ENCODE data around the gene FOXA2. TPM values are rescaled to one million over a fixed set of nuclear protein-coding genes. Genes with fewer than 3 reads are reported as not detected.

FOXA2 gene
- total RNA-seq, 2 donors from 2014 or later: 0.34 to 0.59 TPM

DNA sequence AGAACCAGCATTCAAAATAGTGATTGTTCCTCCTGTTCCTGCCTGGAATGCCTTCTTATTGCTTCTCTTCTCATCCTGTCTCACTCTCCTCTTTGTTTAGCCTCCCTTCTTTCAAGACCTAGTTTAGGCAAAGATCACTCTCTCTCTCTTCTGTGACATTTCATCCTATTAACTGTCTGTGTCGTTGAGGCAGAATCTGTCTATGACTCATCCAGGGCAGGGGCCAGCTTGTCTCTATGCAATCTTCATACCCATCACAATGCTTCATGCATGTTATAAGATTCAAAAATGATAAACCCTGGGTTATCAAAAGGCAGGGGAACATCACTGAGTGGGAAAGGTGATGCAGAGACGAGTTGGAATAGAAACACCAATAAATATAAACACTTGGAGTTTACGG is 32.2 kb upstream of the FOXA2 start:
- no peak overlapping the region for H3K27ac ChIP-seq
- no peaks in the 10 kb centered on the region for H3K4me1 ChIP-seq (replicated peaks)
- DNase-seq (ENCODE audit: low spot score): no peak

DNA sequence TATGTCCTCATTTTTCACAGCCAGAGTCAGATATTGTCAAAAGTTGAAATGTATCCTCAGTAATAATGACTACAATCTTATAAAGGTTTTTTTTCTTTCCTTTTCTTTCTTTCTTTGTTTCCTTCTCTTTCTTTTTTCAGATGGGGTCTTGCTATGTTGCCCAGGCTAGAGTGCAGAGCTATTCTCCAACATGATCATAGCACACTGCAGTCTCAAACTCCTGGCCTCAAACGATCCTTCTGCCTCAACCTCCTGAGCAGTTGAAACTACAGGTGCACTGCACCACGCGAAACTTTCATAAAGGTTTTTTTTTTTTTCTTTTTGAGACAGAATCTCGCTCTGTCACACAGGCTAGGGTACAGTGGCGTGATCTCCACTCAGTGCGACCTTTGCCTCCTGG is 31.1 kb upstream of the FOXA2 start:
- no peak overlapping the region for H3K4me3 ChIP-seq
- no peak overlapping the region for H3K27ac ChIP-seq
- TF ChIP-seq POLR2AphosphoS5 (IDR thresholded peaks at IDR 0.05) (no peak), POLR2A (IDR thresholded peaks at IDR 0.05) (no peak), CTCF (IDR thresholded peaks at IDR 0.05) (no peak)
- intact Hi-C loops (cut with DNase I): no loop called here
- 84% methylated on average over 6 of the region's 6 CpGs for WGBS
- DNase-seq (ENCODE audit: low spot score): no peak
- H3K36me3 ChIP-seq: no peaks in the 10 kb centered on the region
- H3K4me1 ChIP-seq (replicated peaks): no peaks in the 10 kb centered on the region
- H3K9me3 ChIP-seq: no peaks in the 10 kb centered on the region
- peaks cover 8% of the 10 kb centered on the region for H3K27me3 ChIP-seq (replicated peaks; ENCODE audit: insufficient read depth)

More for the DNA sequence above, 32.2 kb upstream of the FOXA2 start:
- peaks cover 8% of the 10 kb centered on the region for H3K27me3 ChIP-seq (replicated peaks; ENCODE audit: insufficient read depth)
- no peaks in the 10 kb centered on the region for H3K36me3 ChIP-seq
- H3K4me3 ChIP-seq: no peak overlapping the region
- intact Hi-C loops (cut with DNase I): no loop called here
- WGBS: 58% methylated on average over 3 of the region's 3 CpGs
- no peak for TF ChIP-seq CTCF (IDR thresholded peaks at IDR 0.05)
- TF ChIP-seq POLR2A (IDR thresholded peaks at IDR 0.05): no peak
- TF ChIP-seq POLR2AphosphoS5 (IDR thresholded peaks at IDR 0.05): no peak
- no peaks in the 10 kb centered on the region for H3K9me3 ChIP-seq

DNA sequence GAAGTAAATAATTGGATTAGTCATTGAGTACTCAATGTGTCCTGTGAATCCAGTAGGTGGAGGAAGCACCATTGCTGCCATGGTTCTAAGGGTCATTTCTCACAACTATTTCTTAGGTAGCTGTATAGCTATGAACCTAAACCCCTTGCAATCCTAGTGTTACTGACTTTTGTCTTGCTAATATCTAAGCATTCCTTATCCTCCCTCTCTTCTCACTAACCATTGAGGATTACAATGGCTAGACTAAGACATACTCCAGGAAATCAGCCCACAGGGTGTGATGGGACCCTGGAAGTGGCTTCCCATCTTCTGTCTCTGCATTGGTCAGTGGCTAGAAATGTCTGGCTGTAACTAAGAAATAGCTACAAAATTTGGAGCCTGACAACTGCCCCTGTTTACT is 27.3 kb upstream of the FOXA2 start:
- no peaks in the 10 kb centered on the region for H3K36me3 ChIP-seq
- no peaks in the 10 kb centered on the region for H3K9me3 ChIP-seq
- no peak overlapping the region for H3K4me3 ChIP-seq
- no peak for DNase-seq (ENCODE audit: low spot score)
- H3K27ac ChIP-seq: no peak overlapping the region
- intact Hi-C loops (cut with DNase I): no loop called here
- no peak for TF ChIP-seq CTCF (IDR thresholded peaks at IDR 0.05)
- no peak for TF ChIP-seq POLR2AphosphoS5 (IDR thresholded peaks at IDR 0.05)
- TF ChIP-seq POLR2A (IDR thresholded peaks at IDR 0.05): no peak
- H3K27me3 ChIP-seq (replicated peaks; ENCODE audit: insufficient read depth): peaks cover 8% of the 10 kb centered on the region
- H3K4me1 ChIP-seq (replicated peaks): no peaks in the 10 kb centered on the region

GRCh38 chr20:22607695-22608094 is 23.3 kb upstream of the FOXA2 start:
- 23% methylated on average over 2 of the region's 2 CpGs for WGBS
- Histone ChIP-seq H3K4me3 (no peak overlapping the region), H3K4me1 (replicated peaks) (no peaks in the 10 kb centered on the region), H3K27ac (no peak overlapping the region), H3K36me3 (no peaks in the 10 kb centered on the region), H3K27me3 (replicated peaks; ENCODE audit: insufficient read depth) (peaks cover 2% of the 10 kb centered on the region), H3K9me3 (no peaks in the 10 kb centered on the region)
- no peak for DNase-seq (ENCODE audit: low spot score)
- TF ChIP-seq CTCF (IDR thresholded peaks at IDR 0.05) (no peak), POLR2A (IDR thresholded peaks at IDR 0.05) (no peak), POLR2AphosphoS5 (IDR thresholded peaks at IDR 0.05) (no peak)
- intact Hi-C loops (cut with DNase I): no loop called here

DNA sequence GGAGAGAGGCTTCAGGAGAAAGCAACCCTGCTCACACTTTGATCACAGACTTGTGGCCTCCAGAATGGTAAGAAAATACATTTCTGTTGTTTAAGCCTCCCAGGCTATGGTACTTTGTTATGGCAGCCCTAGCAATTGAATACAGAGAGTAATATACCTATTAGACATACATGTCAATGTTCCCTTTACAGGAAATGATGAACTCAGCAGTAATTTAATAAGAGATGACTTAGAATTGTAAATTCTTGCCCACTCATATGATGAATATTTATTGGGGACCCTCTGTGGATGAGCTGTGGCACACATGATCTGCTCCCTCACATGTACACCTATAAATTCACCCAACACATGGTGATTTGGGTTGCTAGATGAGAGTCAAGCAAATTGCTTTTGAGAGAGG is 20.4 kb upstream of the FOXA2 start:
- H3K27me3 ChIP-seq (replicated peaks; ENCODE audit: insufficient read depth): no peaks in the 10 kb centered on the region
- H3K4me3 ChIP-seq: no peak overlapping the region
- no peaks in the 10 kb centered on the region for H3K4me1 ChIP-seq (replicated peaks)
- intact Hi-C loops (cut with DNase I): no loop called here
- H3K9me3 ChIP-seq: no peaks in the 10 kb centered on the region
- TF ChIP-seq CTCF (IDR thresholded peaks at IDR 0.05) (no peak), POLR2A (IDR thresholded peaks at IDR 0.05) (no peak), POLR2AphosphoS5 (IDR thresholded peaks at IDR 0.05) (no peak)
- H3K36me3 ChIP-seq: no peaks in the 10 kb centered on the region
- H3K27ac ChIP-seq: no peak overlapping the region
- no peak for DNase-seq (ENCODE audit: low spot score)

Data from prostate gland (tissue), 2 donors.